GM19240 (cell line): ENCODE measurements around the gene AGT.
"Not testable (repeated sequence)": the region's sequence is repeated elsewhere in the genome, so short reads cannot be mapped to it uniquely, and the experiment has no call there.

ENCODE experiments used
- DNase-seq: peaks from one replicate; pipeline ENCODE4 v3.0.0; 2011; ENCODE audit warnings: low spot score; ENCODE audit not compliant: insufficient read length

Gene AGT

DNA sequence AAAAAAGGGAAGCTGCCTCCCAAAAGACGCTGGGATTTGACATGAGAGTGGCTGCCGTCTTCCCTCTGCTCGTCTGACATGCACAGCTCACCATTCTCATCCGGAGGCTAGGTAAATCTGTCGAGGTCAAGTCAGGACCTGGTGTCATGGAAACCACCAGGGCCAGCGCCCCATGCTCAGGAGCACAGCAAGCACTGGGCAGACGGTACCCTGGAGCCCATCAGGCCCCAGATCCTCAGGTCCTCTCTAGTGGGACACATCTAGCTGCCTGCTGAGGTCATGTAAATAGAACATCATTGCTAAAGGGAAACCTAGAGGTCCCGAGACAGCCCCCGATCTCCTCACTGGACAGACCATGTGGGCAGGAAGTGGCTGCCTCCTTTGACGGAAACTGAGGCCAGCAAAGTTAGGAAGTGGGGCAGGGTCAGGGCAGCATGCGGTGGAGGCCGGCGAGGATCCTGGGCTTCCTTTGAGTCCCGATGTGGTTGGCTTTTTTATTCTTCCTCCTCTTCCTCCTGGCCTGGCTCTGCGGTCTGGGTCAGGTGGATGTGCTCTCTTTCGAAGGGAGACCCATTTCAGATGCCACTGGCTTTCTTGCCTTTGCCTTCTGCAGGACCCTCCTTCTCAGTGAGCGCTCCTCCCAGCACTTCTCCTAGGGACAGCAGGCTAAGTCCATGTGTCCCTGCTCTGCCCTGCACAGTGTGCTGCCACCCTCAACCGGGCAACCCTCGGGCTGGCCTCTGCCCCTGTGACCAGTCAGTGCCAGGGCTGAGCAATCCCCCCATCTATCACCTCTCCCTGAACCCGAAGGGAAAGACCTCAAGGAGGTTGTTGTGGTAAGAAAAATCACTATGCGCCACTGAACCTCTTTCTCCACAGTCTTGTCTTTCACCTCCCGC is 5.9 kb downstream of the AGT start:
- no peak for DNase-seq

DNA sequence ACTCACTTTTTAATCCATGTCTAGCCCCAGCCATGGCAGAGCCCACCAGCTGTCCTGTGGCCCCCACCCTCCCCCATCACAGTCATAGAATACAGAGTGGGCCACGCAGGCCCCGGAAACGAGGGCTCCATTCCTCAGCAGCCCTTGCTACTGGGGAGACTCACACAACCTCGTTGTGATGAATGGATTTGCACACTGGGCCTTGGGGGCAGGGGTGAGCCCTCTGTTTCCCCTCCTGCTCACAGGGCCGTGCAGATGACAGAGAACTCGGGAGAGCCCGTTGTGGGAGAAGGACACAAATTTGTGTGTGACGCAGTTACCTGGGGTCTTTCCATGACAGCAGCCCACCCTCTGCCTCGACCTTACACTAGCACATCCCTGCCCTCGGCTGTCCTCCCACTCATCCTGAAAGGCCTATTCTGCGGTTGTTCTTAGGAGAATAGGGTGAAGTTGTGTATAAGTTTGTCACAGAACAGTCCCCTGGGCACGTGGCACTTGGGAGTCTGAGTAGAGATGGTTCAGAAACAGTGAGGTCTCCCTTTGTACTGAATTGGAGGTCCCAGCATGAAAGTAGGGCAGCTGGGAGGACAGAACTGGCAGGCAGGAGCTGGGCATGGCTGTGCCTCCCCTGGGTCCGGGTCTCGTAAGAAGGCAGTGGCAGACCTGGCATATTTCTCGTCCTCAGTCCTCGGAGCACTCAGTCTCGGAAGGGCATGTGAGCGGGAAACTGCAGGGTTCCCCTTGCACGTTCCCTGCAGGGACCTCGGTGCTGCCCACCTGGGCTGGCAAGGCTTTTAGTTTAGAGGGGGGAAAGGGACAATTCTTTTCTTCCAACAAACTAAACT is 6.8 kb downstream of the AGT start:
- DNase-seq, result no peak

- DNase-seq, result no peak
These were observed 7.8 kb downstream of the AGT start for GRCh38 chr1:230706020-230706699.

- no peak for DNase-seq
These were observed 8.5 kb downstream of the AGT start for GRCh38 chr1:230705289-230706019.

- DNase-seq, result no peak
These were observed 9.1 kb downstream of the AGT start for GRCh38 chr1:230704830-230705229.

DNA sequence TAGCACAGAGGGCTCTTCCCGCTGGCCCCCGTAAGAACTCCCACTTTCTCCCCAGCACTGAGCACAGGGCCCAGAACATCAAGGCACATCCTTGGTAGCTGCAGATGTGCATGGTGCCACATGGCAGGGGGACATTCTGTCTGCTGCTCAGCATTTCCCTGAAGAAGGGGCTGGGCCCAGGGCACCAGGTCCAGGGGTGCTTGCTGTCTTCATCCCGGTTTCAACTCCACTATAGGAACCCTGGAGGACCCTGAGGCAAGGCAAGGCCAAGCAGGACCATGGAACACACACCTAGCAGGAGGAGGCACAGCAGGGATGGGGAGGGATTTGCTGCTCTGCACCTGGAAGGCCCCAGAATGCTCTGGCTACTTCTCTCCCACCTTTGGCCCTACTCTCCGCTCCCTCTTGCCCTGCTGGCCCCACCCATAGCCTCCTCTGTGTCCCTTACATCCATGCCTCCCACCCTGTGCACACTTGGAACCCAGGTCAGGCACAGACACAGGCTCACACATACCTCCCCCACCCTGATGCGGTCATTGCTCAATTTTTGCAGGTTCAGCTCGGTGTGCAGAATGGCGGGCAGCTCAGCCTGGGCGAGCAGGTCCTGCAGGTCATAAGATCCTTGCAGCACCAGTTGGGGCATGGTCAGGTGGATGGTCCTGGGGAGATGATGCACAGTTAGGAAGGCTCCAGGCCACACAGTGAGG is 10.1 kb downstream of the AGT start:
- no peak for DNase-seq

- DNase-seq, result no peak
These were observed 10.8 kb downstream of the AGT start for GRCh38 chr1:230702934-230703678.

- no peak for DNase-seq
These were observed 11.8 kb downstream of the AGT start for GRCh38 chr1:230701895-230702768.

- DNase-seq, result no peak
These were observed 12.5 kb downstream of the AGT start for GRCh38 chr1:230701434-230701833.

- DNase-seq, result no peak
These were observed 13.8 kb downstream of the AGT start for GRCh38 chr1:230700132-230700531.

GRCh38 chr1:230699716-230700115 is 14.2 kb downstream of the AGT start:
- no peak for DNase-seq

GRCh38 chr1:230698964-230699363 is 15.0 kb downstream of the AGT start:
- DNase-seq, result not testable (repeated sequence)

GRCh38 chr1:230698130-230698529 is 15.8 kb downstream of the AGT start:
- no peak for DNase-seq

GRCh38 chr1:230696722-230697437 is 17.0 kb downstream of the AGT start:
- no peak for DNase-seq

- no peak for DNase-seq
These were observed 17.7 kb downstream of the AGT start for GRCh38 chr1:230696218-230696617.

GRCh38 chr1:230694991-230695390 is 18.9 kb downstream of the AGT start:
- DNase-seq, result no peak

DNA sequence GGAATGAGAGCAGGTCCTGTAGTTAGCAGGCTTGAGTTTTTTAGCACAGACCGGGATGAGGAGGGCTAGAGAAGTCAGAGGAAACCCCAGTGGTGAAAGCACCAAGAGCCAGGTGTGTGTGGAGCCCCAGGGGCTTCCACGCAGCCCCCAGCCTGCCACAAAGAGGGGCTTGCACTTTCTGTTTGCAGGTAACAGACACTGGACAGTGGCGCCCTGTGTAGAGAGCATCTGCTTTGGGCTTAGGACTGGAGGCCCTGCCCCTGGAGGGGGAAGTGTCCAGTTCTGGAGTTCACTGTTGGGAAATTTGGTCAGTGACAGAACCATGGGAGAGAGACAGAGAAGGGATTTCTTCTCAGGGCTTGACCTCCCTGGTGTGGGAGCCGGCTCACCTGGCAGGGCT is 19.5 kb downstream of the AGT start:
- no peak for DNase-seq

DNA sequence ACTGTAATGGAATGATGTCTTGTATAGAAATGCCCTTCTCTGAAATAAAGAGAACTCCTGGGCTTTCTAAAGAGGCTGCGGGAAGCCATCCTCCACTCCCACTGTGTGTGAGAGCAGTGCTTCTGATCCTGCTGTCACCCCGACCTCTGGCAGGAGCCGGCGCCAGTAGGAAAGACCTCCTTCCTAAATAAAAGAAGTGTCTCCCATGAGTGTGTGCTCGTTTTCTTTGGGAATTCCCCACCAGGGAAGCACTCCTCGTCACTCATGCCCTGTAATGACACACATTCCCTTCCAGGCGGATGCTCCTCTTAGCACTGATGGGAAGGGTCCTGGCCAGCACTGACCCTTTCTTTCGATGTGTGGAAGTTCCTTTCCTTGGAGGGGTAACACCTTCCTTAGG is 20.1 kb downstream of the AGT start:
- DNase-seq, result no peak
